ENCODE measurements around the gene FOXA3.

FOXA3 gene

DNA sequence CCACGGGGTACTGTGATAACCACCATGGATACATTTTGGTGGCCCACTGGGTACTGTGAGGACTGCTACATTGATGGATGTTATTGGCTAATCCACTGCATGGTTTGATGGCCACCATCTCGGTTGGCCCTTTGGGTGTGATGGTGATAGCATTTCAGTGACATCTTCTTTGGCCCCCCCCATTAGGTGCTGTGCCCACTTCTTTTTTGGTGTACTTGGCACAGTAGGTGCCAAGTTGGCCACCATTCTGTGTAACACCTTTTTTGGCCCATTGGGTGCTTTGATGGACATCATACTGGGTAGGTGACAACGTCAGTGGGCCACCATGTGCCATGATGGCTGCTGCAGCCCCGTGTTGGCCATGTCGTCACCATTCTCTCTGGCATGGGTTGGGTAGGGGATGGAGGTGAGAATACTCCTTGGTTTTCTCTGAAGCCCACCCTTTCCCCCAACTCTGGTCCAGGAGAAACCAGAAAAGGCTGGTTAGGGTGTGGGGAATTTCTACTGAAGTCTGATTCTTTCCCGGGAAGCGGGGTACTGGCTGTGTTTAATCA, 9.2 kb downstream of the FOXA3 start:
- no peak for DNase-seq (ENCODE audit: low read depth in 2 of 2)

DNA sequence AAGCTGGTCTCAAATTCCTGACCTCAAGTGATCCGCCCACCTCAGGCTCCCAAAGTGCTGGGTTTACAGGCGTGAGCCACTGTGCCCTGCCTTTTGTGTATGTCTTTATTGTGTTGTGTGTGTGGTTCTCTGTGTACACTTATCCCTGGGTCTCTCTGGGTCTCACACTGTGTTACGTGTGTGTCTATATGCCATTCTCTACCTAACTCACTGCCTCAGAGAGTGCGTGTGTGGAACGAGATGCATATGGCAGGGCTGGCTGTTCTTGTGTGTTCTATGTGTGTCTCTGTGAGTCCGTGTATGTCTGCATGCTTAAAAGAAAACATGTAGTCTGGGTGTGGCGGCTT, 10.5 kb downstream of the FOXA3 start:
- no peak for DNase-seq (ENCODE audit: low read depth in 2 of 2)

DNA sequence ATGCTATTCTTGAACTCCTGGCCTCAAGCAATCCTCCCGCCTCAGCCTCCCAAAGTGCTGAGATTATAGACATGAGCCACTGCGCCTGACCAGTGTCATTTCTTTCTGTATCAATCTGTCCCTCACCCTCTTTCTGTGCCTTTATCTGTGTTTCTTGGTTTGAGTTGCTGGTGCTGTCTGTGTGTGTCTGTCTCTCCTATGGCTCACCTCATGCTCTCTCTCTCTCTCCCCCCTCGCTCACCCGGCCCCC, 12.0 kb downstream of the FOXA3 start:
- DNase-seq (ENCODE audit: low read depth in 2 of 2) = no peak

DNA sequence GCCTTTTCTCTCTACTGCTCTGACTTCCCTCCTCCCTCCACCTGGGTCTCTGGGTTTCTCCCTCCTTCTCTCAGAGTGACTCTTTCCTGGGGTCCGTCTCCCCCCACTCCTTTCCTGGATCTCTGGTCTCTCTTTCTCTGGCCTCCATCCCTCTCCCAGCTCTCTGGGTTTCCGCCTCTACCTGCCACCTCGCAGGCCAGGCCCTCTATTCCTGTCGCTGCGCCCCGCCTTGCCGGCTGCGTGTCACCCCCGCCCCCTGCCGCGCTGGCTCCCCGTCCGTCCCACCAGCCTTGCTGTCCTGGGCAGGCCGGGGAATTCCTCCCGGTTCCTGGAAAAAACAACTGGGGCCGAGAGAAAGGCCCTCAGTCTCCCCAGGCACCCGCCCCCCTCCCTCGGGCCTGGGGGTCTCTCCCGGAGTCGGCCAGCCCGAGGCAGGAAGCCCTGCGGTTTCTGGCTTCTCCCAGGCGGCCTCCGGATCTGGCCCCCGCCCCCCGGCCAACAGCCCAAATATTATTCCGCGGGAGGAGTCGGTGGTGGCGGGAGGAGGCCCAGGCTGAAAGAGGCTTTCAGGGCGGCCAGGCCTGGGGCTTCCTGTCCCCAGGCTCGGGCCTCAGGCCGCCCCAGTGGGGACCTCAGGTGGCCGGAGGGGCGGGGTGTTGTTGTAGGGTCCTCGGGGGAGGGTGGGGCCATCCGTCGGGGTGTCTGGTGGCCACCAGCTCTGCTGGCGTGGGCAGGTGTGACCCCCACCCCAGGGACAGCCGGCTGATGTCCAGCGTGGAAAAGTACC, 12.5 kb downstream of the FOXA3 start:
- no peak for DNase-seq (ENCODE audit: low read depth in 2 of 2)

DNA sequence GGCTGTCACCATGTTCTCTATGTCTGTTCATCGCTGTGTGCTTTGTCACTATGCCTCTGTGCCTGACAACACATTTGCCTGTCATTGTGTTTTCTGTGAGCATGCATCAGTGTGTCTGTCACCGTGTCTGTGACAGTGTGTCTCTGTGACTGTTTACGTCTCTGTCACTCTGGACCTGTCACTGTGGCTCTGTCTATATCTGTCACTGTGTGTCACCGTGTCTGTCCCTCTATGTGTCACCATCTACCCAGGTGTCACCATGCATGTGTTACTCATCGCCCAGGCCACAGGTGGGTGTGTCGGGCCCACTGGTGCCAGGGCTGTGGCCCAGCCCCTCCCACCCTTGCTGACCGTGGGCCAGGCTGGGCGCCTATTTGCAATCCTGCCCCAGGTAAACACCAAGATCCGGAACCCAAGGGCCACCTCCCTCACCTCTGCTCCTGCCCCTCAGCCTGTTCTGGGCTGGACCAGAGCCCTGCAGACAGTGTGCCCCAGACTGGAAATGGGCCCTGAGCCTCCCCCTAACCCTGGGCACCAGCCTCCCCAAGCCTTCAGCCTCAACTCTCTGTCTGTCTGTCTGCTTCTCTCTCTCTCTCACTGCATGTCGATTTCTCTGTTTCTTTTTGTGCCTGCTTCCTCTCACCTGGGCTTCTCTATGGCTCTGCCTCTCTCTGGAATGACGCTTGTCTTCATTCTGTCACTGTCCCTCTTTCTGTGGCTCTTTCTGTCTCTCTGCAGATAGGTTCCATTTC, 14.1 kb downstream of the FOXA3 start:
- no peak for DNase-seq (ENCODE audit: low read depth in 2 of 2)

DNA sequence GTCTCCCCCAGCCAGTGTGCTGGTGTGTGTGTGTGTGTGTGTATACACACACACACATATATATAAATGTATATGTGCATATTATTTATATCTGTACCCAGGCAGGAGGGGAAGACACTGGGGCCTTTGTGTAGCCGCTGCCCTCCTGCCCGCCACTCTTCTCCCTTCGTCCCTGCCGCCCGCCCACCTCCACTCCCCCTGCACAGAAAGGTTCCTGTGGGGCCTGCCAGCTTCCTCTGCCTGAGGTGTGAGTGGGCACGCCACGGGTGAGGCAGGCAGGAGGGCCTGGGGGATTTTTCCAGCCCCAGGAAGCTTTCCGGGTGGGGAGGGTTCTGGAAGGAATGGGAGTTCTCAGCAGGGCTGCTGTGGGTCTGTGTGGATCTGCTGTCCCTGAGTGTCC, 14.9 kb downstream of the FOXA3 start:
- no peak for DNase-seq (ENCODE audit: low read depth in 2 of 2)

DNA sequence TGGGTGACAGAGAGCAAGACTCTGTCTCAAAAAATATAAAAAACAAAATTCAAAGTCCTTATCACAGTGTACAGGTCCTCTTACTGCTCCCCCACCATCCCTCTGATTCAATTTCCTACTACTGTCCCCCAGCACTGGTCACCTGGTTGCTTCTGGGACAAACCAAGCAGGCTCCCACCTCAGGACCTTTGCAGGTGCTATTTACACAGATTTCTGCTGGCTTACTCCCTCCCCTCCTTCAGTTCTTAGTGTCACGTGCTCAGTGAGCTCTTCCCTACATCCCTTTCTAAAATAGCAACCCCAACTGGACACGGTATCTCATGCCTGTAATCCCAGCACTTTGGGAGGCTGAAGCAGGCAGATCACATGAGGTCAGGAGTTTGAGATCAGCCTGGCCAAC, 15.8 kb downstream of the FOXA3 start:
- no peak for DNase-seq (ENCODE audit: low read depth in 2 of 2)

DNA sequence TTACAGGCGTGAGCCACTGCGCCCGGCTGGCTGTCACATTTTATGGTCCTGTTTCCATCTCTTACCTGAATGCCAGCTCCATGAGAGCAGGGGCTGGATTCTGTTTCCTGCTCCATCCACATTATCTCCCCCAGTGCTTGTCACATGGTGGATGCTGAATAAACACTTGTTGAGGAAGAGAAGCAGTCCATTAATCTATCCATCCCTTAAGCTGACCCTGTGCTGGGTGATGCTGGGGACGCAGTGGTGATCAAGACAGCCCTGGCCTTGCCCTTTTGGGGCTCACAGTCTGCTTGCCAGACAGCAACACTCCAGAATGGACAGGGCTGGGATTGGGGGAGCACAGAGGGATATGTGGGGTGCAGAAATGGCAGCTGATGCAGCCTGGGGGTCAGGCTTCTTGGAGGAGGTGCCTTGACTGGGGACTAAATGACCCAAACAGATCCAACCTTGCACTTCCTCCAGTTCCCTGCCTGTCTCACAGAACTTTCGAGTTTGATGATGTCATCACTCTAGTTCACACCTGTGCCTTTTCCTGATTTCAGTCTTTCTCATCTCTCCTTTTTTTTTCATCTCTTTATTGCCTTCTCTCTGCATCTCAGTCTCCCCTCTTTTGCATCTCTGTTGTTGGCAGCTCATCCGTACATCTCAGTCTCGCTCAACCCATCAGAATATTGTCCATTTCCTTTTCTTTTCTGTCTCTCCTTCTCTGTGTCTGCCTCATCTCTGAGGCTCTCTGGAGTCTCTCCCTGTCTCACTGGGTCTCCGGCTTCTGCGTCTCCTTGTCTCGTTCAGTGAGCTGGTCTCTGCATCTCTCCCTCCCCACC, 17.2 kb downstream of the FOXA3 start:
- DNase-seq (ENCODE audit: low read depth in 2 of 2) = no peak

DNA sequence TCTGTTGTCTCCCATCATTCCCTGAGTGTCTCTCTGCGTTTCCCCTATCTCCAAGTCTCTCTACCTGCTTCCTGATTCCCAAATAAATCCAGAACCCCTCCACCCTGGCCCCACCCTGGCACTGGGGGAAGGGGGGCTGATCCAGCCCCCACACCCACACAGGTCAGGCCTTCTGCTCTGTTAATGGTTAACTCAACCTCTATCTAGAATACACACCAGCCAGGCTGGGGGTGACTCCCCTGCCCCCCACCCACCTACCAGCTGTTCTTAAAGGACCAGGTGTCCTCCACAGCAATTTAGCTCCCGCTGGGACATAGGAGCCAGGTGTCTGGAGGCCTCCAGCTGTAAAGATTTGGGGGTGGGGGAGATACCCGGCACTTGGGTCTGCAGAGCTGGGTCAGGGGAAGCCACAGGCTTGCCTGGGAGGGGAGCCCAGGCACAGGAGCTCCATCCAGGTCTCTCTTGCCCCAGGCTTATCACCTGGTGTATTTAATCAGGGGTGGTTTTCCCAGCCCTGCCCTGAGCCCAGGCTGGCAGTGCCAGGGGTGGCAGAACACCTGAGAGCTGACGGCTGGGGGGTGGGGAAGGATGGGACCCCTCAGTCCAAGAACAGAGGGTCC, 17.9 kb downstream of the FOXA3 start:
- no peak for DNase-seq (ENCODE audit: low read depth in 2 of 2)

DNA sequence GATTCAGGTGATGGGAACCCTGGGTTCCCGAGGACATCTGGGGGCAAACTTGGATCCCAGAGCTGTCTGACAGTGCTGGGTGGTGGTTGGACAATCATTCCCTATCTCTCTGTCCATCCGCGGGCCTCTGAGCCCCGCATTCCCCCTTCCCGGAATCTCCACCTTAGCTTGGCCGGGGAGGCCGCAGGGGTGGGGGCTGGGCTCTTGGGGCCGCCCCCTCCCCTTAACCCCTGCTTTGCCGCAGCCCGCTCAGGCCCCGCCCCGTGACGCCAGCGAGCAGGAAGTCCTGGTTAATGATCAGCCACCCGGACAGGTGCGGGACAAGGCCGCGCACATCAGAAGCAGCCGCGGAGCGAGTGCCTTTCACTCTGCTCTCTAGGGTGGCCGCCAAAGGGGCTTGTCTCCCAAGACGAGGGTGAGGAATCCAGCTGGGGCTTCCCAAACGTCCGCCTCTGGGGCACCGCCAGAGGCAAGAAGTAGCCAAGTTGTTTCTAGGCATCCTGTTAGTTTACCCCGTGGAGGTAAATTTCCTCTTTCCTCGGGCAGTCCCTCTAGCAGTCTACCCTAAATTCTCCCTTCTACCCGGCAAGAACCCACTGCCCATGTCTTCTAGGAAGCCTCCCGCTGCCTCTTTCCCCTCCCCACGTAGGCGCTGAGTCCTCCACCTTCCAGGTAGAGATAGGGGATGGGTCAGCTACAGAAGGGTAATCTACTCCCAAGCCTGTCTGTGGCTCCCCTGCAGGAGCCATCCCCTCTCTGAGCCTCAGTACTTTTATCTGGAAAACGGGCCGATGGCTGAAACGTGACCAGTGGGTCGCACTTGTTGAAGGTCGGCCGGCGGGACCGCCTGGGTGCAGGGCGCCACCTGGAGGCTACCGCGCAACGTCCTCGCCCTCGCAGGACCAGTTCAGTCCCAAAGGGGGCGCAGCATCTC, 18.8 kb downstream of the FOXA3 start:
- peak; percentile 50 to 63 for DNase-seq (ENCODE audit: low read depth in 2 of 2)

DNA sequence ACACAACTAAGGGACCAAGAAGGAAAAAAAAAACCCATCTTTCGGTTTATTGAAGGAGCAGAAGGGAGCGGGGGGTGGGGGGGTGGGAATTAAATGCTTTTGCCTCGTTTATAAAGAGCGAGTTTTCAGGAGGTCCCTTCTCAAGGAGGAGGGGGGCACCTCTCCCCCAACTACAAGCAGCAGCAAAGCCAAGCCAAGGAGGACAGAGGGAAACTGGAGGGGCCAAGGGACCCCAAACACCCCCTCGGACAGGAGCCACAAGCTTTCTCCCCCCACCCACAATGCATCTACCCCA, 19.4 kb downstream of the FOXA3 start:
- no peak for DNase-seq (ENCODE audit: low read depth in 2 of 2)

DNA sequence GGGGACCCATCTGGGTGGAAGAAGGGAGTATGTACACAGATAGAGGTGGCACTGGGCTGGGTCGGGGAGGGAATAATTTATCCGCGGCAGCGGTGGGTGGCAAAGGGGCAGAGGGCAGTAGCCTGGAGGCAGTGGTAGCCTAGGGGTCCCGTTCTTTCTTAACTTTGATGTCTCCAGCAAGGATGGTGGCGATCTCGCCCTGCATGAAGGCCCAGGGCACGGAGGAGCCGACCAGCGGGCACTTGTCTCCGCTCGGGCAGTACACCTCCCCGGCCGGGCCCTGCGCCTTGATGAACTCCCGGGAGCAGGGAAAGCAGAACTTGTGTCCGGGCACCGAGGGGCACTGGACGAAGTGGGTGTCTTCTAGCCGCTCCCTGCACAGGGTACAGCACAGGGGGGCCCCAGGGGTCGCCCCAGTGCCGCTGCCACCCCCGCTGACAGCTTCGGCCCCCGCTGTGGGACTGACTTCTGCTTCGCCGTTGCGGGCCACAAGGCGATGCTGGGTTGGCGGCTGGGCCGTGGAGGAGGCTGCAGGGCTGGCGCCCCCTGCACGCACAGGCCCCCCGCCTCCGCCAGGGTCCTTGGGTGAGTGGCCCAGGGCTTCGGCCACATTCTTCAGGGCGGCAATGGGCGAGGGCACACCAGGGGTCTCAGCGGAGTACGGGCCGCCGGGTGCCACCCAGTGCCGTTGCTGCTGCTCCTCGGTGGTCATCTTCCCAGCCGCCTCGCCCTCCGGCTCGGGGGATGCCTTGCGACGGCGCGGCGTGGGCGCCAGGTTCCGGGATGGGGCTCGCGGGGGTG, 20.0 kb downstream of the FOXA3 start:
- no peak for DNase-seq (ENCODE audit: low read depth in 2 of 2)

DNA sequence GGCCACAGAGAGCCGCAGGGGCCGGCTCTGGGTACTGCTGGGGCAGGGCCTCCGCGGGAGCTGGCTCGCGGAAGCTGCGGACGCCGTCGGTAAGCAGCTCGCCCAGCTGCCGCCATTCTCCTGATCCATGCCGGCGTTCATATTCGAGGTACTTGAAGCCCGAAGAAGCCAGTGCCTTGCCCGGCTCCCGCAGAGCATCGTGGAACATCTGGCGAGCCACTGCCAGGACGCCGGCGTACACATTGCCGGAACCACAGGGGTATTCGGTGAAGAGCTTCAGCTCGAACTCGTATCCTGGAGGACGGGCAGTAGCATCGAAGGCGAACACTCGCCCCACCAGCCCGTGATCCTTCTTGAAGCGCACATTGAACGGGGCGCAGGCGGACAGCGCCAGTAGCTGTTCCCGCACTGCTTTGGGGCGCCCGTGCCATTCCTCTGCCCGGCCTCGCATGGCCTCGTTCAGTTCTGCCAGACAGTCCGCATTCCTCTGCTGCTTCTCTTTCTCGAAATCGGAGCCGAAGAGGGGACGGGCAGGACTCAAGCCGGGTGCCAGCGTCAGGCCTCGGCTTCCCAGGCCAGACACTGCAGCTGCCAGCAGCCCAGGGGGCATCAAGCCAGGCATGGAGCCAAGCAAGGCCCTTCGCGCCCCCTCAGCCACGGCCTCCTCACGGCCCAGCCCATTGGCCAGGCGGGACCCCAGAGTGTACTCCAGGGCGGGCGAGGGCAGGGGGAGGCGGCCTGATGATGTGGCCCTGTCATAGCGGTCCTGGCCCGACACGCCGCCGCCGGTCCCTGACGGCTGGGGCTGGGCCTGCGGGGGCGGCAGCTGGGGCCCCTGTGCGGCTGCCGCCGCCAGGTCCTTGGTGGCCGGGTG, 20.8 kb downstream of the FOXA3 start:
- no peak for DNase-seq (ENCODE audit: low read depth in 2 of 2)

DNA sequence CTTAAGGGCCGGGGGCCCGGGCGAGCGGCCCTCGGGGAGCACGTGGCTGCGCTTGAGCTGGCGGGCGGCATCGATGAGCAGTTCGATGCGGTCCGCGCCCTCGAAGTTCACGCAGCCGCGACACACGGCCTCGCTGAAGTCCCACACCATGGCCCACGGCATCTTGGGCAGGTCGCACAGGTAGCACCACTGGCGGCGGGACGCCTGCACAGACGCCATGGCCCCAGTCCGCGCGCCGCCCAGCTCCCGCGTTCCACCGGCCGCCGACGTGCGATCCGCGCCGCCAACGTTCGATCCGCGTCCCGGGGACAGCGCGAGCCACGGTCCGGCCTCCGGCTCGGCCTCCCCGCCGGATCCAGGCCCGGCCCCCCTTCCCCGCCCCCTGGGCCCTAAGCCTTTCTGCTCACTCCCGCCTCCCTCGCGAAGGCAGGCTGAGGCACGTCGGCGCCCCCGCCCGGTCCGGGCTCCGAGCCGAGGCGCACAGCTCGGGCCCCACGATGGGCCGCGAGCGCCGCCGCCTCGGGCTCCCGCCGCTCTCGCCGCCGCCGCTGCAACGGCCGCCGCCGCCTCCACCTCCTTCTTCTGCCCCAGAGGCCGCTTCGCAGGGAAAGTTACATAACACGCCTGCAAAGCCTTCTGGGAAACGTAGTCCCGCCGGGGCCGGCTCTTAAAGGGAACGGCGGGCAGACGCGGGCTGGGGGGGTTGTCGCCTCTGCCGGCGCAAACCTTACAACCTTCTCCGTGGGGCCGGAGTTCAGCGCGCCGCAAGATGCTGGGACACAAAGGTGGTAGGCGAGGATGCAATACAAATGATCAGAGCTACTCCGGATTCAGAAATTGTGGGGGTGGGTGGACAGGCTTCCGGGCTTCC, 21.7 kb downstream of the FOXA3 start, which contains the start of gene IRF2BP1:
IRF2BP1 (minus strand) TSS at position 586 of the 871 bp plus-strand sequence; CDS start at position 219, 367 bp downstream.
- DNase-seq (ENCODE audit: low read depth in 2 of 2) = peak; percentile 77 to 79

DNA sequence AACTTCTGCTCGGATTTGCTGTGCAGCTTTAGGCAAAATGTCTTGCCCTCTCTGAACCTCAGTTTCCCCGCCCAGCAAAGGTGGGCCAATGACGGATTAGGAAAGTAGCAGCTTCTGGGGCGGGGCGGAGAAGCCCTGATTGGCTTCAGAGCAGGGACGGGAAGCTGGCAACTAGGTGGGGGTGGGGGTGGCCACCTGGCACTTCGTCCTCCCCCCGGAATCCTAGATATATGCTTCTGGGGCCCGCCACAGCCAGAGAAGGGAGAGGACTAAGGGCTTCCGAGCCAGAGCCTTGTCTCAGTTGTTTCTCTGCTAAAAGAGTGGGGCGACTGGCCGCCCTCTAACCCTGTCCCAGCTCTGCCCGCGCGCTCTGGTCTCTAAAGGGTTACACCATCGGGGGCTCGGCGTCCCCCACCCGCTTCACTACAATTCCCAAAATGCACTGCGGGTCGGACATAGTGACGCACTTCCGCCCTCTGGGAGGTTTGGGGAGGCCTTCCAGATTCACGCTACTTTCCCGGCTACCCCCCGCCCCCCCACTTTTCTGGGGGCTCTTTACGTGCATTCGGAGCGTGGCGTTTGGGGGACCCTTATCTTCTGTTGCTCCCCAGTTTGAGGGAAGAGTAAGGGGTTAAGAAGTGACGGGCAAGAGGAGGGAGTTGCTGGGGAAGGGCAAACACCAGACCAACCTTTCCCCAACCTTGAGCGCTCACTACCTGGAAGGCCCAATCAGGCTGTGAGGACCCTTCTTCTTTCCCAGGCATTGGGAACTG, 22.5 kb downstream of the FOXA3 start:
- DNase-seq (ENCODE audit: low read depth in 2 of 2) = peak; percentile 77 to 82

DNA sequence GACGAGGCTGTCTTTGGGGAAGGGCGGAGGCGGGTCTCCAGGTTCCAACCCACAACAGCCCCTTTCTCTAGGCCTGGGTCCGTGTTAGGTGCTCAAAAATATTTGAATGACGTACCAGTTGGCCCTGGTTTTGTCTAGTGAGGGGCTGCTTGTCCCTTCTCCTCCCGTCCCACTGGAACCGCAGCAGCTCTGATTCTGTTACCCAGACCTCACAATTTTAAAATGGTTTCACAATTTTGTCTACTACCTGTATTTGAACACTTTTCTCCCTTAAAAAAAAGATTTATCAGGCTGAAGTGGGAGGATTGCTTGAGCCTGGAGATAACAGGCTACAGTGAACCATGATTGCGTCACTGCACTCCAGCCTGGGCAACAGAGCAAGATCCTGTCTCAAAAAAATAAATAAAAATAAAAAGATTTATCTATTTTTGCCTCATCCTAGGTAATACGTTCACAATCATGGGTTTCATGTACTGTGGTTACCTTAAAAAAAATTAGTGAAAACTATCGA, 23.1 kb downstream of the FOXA3 start:
- DNase-seq (ENCODE audit: low read depth in 2 of 2) = no peak

DNA sequence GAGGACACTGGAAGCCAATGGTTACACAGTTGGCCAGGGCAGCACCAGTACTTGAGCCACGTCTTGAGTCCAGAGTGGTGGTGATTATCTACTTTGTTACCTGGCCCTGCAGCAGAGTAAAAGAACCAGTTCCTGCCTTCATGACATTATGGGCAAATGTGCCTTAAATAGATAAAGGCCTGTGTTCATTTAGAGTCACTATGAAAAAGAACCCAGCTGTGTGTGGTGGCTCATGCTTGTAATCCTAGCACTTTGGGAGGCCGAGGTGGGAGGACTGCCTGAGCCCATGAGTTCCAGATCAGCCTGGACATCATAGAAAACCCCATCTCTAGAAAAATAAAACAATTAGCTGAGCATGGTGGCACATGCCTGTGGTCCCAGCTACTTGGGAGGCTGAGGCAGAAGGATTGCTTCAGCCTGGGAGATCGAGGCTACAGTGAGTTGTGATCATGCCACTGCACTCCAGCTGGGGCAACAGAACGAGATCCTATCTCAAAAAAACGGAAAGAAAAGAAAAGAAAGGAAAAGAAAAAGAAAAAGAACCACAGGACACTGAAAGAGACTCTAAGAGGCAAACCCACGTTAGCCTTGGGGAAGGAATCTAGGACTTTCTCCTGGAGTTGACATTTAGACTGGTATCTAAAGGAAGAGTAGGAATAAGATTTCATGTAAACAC, 25.2 kb downstream of the FOXA3 start:
- DNase-seq (ENCODE audit: low read depth in 2 of 2) = no peak
